ENCODE data around the gene MYO18B.

The MYO18B gene

DNA sequence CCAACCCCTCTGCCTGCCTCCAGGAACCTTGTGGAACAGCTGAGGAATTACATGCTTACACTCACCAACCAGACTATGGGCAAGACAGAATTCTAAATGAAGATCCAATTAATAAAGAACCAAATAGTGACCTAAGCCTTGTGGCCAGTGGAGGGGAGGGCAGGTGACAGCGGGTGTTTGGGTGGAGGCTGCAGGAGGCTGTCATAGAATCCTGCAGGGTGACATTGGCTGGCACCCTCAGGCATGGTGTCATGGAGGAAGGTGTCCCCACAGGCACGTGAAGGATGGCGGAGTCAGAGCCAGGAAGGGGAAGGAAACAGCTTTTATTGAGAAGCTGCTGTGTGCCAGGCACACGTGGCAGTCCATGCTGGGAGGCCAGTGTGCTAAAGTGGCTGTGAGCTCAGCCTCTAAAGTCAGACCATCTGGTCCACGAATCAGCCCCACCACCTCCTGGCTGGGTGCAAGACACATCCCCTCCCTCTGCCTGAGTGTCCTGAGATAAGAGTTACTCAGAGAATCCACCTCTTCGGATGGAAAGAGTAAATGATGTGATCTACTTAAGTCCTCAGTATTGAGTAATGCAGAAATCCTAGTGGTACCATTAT is 8.7 kb downstream of the MYO18B start:
- DNase-seq (ENCODE audit: low spot score), result no peak

DNA sequence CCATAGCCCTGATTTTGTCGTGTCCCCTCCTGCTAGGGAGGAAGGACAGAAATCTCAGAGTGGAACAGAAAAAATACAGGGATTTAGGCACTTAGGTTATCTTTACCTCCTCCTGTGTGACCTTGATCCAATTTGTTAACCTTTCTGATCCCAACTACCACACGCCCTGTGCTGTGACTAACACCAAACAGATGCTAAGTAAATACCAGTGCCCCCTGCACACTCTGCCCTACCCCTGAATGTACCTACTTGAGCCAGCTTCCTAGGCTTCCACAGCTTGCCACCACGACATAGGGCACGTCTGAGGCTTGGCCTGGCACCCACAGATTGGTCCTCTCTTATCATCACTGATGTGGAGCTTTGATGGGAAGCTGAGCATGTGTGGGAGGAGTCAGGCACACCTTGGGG is 9.2 kb downstream of the MYO18B start:
- DNase-seq (ENCODE audit: low spot score), result no peak

DNA sequence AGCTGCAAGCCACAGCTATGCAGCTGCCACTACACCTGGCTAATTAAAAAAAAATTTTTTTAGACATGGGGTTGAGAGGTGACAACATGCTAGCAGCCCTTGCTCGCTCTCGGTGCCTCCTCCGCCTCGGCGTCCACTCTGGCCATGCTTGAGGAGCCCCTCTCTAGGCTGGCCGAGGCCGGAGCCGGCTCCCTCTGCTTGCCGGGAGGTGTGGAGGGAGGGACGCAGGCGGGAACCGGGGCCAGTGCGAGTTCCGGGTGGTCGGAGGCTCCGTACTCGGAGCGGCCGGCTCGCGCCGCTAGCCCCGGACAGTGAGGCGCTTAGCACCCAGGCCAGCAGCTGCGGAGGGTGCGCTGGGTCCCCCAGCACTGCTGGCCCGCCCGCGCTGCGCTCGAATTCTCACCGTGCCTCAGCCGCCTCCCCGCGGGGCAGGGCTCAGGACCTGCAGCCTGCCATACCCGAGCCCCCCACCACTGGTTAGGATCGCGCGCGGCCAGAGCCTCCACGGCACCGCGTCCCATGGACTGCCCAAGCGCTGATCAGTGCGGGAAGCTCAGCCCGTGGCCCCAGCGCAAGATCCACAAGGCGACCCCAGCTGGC is 10.7 kb downstream of the MYO18B start:
- DNase-seq (ENCODE audit: low spot score), result no peak

DNA sequence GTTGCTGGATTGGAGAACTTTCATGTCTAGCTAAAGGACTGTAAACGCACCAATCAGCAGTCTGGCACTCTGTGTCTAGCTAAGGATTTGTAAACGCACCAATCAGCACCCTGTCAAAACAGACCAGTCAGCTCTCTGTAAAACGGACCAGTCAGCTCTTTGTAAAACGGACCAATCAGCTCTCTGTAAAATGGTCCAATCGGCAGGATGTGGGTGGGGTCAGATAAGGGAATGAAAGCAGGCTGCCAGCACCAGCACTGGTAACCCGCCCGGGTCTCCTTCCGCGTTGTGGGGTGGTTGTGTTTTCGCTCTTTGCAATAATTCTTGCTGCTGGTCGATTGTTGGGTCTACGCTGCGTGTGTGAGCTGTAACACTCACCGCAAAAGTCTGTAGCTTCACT is 11.3 kb downstream of the MYO18B start:
- DNase-seq (ENCODE audit: low spot score), result no peak

DNA sequence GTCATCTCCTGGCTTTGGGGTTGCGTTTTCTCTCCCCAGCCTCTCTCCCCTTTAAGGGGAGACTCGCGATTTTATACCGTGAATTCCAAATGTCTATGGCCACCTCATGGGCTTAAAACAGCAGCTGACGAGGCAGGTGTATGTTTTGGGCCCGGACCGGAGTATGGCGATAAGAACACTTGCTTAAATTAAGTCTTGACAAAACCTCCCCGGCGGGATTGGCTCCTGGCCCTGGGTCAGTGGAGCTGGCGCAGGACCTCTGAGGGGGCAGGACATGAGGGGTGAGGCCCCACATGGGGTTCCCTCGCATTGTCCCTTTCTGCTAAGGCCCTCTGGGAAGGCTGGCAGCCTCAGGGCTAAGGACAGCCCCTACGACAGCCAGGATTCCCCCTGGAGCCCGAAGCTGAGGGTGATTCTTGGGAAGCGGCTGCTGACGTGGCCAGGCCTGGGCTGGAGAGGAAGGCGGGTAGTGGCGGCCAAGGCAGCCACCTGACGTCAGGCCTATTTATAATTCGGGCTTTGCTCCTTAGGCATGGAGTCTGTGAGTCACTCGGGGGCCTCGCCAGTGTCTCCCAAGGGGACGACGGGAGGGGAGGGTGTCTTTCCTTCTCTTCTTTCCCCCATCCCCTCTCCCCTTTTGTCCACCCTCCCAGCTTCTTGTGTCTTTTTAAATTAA is 12.7 kb downstream of the MYO18B start:
- no peak for DNase-seq (ENCODE audit: low spot score)

DNA sequence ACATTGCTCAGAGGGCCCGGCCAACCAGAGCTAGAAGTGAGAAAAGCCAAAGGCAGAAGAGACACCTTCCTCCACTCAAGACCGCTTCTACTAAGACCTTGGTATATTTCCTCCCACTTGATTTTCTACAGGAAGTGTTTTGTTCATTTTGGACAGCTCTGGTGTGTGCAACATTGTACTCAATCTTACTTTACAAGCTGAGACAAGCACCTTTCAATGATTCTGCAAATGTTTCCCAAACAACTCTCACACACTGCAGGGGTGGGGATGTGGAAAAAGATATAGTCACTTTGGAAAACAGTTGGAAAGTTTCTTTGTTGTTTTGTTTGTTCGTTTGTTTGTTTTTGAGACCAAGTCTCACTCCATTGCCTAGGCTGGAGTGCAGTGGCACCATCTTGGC is 15.7 kb downstream of the MYO18B start:
- no peak for DNase-seq (ENCODE audit: low spot score)

DNA sequence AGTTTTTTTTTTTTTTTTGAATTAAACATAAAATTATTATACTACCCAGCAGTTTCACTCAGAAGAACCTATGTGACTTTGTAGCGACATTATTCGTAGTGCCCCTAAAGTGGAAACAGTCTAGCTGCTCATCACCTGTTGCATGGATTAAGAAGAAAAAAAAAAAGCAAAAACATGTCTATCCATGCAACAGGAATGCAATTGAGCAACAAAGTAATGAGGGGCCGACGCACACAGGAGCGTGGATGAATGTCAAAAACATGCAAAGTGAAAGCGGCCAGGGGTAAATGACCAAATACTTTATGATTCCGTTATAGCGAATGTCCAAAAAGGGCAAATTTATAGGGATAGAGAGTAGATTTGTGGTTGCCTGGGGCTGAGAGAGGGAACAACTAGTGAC is 16.3 kb downstream of the MYO18B start:
- DNase-seq (ENCODE audit: low spot score), result no peak

DNA sequence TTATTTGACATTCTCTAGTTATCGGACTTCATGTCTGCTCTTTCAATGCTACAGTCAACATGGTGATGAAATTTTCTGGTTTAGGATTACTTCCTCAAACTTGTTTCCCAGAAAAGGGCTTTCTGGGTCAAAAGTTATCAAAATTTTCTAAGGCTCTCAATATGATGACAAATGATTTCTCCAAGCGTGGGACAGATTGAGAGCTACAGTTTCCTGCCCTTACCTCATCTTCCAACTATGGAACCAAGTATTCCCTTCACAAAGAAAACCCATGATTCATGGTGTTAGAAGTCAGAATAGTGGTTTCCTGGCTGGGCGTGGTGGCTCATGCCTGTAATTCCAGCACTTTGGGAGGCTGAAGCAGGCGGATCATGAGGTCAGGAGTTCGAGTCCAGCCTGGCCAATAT is 17.8 kb downstream of the MYO18B start:
- DNase-seq (ENCODE audit: low spot score), result no peak

DNA sequence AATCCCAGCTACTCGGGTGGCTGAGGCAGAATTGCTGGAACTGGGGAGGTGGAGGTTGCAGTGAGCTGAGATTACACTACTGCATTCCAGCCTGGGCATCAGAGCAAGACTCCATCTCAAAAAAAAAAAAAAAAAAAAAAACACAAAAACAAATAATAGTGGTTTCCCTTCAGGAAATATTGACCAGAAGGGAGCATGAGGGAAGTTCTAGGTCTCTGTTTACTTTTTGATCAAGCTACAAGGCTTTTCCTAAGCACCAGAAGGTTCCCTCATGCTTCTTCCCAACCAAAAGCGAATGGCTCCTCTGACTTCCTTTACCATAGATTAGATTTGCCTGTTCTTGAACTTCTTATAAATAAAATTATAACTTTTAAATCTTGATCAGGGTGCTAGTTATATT is 18.3 kb downstream of the MYO18B start:
- no peak for DNase-seq (ENCODE audit: low spot score)

DNA sequence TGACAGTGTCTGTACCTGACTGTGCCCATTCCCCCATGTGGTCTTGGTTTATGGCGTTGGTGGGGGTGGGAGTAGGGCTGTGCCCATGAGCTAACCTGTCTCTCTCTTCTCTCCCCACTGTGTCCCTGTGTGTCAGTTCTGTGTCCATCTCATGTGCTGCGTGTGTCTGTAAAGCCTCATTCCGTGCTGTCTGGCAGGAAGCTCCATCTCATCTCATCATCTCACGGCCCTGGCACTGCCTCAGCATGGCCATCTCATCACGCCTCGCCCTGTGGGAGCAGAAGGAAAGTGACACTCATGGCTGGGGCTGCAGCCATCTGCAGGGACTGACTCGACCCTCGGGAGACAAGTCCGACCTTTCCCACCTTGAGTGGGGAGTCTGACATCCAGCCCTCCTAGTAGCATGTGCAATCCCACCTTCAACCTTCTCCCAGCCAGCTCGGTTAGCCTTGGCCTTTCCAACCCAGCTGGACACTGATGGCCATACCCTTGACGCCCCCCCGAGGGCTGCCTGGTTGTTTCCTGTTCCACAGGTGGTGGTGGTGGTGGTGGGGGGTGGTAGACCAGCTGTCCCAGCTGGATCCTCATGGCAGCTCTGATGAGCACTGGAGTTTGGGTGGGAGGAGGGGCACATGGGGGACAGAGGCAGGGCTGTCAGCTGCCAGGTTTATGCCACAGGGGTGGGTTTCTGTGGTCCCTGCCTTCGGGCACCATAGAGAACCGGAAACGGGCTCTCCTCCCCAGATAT is 19.0 kb downstream of the MYO18B start:
- no peak for DNase-seq (ENCODE audit: low spot score)

DNA sequence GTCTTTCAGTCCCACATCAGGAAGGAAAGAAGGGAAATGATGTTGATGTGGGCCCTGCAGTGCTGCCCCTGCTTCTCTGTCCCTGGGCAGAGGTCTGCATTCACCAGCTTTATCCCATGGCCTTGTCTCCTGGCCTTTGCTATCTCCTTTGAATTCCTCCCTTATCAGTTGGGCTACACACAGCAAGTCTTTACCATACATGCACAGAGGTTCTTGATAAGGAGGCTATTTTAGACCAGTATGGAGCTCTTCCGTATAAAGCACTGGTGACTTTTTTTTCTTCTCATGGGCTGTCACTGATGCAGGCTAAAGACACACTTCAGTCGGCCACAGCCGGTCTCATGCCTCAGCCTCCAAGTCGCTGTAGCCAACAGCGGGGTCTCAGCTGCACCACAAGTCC is 20.2 kb downstream of the MYO18B start:
- DNase-seq (ENCODE audit: low spot score), result no peak

DNA sequence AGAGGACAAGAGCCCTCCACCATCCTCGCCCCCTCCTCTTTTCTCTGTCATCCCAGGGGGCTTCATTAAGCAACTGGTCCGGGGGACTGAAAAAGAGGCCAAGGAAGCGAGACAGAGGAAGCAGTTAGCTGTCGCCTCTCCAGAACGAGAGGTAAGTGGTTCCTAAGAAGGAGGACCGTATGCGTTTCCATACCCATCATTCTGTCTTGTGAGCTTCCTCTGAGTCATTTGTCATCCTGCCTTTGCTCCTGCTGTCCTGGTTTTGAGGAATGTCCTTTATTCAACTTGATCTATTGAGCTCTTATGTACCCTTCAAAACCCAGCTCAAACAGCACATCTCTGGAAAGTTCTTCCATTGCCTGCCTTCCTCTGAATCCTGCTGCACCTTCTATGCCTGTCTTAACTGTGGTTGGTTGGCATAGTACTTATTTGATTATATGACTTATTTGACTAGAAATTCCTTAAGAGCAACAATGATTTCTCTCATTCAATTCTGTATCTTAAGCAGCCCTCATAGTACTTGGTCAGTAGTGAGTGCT is 21.3 kb downstream of the MYO18B start:
- no peak for DNase-seq (ENCODE audit: low spot score)

DNA sequence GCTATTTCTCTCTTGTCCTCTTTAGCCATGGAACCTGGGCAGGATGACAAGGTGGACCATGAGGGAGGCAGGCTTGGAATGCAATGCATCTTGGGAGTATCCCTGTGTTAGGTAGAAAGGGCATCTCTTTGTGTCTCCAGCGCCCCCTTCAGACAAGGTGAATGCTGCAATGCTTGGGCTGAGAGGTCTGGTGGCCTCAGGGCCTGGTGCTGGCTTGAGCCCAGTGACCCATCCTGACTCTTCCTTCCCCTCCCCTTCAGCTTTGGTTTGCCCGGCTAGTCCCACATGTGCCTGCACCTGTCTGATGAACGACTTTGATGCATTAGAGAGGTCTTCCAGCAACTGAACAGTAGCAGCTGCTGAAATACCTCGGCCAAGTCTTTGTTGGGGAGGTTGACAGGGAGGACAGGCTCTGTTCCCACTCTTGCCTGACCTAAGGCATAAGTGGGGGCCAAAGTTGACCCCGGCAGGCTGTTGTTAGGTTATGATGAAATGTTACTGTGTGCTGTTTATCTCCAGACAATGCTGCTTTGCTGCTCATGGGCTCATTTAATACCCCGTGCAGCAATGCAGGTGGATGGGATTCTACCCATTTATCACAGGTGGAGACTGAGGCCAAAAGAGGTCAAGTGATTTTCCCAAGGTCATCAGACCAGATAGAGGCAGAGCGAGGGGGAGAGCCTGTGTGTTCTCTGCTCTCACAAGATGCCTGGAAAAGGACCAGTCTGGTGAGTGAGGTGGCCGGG is 22.5 kb downstream of the MYO18B start:
- DNase-seq (ENCODE audit: low spot score), result no peak

DNA sequence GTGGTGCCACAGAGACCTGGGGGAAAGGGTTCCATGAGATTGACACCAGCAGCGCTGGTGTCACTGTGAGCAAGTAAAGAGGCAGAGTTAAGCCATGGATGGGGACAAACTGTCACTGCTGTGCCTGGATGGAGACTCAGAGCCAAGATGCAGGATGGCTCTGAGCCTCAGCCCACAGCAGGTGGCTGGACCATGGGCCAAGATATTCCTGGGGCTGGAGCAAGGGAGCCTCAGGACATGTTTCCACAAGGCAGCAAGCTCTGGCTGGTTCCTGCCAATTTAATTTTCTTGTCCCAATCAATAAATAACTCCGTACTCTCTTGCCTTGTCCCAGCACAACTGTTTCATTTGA is 23.0 kb downstream of the MYO18B start:
- DNase-seq (ENCODE audit: low spot score), result no peak

DNA sequence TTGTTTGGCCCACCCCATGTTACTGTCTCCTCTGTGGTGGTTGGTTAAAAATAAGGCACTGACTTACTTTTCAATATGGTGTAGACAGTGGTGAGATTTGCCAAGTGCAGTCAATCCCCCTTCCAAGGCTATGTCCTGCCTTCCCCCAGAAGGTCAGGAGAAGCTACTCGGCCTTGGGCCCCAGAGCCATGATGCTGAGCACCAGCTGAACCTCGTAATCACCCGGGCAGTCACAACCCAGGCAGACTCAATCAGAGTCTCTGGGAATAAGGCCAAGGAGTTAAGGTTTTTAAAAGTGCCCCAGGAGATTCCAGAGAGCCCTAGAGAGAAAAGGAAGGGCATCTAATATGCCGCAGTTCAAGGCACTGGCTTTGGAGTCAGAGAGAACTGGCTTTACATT is 23.8 kb downstream of the MYO18B start:
- DNase-seq (ENCODE audit: low spot score), result no peak

DNA sequence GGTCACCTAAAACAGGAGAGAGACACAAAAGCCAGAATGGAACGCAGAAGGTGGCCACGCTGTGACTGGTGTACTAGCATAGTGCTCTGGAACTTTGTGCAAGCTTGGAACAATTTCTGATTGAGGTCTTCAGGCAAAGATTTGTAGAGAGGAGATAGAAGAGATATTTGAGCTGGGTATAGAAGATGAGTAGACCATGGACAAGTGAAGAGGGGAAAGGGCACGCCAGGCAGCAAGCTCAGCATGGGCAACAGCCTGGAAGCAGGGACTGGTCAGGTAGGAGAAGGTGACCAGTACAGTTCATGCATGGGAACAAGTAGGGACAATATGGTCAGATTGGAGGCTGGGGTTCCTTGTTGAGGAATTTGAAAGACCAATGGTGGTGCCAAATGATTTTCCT is 24.4 kb downstream of the MYO18B start:
- DNase-seq (ENCODE audit: low spot score), result no peak

DNA sequence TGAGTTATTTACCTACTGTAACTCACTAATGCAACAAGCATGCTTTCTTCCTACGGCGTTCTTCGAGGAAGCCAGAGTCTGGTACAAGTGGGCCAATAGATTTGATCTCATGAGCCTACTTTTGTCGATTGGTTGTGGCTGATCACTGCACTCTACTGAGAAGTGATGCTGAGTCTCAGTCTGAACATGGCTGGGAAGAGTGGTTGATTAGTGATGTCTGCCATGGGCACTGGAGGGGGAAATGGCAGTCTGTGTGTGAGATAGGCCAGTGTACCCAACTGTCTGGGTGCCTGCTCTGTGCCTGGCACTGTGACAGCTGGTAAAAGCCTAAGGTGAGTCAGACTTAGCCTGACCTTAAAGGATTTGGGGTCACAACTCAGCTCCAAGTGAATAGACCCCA is 28.3 kb downstream of the MYO18B start:
- DNase-seq (ENCODE audit: low spot score), result no peak

DNA sequence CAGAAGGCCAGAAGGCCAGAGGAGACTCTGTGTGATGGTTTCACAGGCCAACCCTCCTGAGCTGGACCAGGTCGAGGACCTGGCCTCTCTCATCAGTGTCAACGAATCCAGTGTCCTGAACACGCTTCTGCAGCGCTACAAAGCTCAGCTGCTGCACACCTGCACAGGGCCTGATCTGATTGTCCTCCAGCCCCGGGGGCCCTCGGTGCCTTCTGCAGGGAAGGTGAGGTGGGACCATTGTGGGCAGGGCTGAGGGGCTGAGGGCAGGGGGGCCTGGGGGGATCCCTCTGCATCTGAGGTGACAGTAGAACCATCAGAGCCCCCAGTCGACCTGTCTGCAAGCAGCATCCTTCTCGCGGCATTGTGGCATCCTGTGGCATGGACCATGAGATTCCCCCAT is 30.3 kb downstream of the MYO18B start:
- DNase-seq (ENCODE audit: low spot score), result no peak

DNA sequence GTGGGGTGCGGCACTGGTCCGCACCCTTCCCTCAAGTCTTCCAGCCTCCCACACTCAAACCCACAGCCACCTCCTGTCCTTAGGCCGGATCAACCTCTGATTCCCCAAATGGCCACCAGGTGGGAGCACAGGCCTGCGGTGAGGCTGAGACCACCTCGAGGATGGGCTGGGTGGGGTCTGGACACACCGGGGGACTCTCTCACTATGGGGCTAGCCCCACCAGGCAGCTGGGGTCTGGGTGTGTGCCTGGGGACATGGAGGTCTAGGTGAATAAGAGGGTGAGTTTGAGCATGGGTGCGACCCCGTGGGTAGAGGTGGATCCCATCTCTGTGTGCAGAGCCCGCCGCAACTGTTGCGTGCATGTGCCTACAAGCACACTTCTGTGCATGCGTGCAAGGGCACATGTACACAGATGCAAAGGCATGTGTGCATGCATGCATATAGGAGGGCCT is 32.6 kb downstream of the MYO18B start:
- peak; percentile 47 for DNase-seq (ENCODE audit: low spot score)

DNA sequence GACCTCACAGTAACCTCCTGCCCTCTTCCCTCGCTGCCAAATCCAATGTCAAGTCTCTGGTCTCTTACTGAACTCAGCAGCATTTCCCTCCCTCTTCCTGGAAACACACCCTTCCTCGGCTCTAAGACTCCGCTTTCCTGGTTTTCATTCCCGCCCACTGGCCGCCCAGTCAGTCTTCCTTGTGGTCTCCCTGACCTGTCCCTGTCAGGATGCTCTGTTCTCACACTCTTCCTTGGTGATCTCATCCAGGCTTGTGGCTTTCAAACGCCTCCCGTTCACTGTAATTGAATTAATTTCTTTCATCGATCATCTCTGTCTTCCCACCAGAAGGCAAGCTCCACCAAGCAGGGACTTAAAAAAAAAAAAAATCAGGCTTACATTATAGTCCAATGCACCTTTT is 33.5 kb downstream of the MYO18B start:
- no peak for DNase-seq (ENCODE audit: low spot score)

DNA sequence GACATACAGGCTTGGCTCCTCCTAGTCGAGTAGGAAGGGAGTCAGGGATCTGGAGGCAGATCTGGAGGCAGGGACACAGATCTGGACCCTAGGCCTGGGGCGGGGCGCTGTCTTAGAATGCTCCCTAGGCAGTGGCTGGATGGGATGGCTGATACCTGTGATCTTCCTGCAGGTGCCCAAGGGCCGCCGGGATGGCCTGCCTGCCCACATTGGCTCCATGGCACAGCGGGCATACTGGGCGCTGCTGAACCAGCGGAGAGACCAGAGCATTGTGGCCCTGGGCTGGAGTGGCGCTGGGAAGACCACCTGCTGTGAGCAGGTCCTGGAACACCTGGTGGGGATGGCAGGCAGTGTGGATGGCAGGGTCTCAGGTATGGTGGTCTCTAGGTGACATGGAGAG is 35.4 kb downstream of the MYO18B start:
- no peak for DNase-seq (ENCODE audit: low spot score)

DNA sequence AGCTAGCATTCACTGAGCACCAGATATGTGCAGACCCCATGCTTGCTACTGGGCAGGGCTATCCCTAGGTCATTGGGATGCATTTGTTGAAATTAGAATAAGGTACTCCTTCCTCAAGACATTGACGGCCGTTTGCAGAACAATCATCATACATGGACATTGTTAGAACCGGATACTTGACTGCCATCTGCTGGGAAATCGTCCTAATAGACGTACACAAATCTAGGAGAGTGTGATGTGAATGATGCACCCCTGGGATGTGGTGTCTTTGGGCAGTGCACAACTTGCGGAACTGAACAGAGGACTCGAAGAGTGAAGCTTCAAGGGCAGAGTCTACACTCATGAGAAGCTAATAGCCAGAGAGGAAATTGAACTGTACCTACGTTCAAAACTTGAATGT is 35.9 kb downstream of the MYO18B start:
- peak; percentile 56 for DNase-seq (ENCODE audit: low spot score)
